B cell (primary cell): ENCODE data around the gene NPBWR2.

Source experiments
- EZH2 ChIP-seq: IDR thresholded peaks from 2 replicates; pipeline ENCODE4 v1.6.1; 2012; ENCODE audit warnings: borderline replicate concordance, low read depth, mild to moderate bottlenecking, moderate library complexity, low read length; ENCODE audit not compliant: insufficient read depth, poor library complexity, severe bottlenecking
- TF ChIP-seq, protein P1 (sequence below): fragments of 200-600 bp; IDR thresholded peaks from one replicate; pipeline ENCODE4 v1.8.0; 2022; ENCODE audit warnings: antibody characterized with exemption, mild to moderate bottlenecking

DNA sequence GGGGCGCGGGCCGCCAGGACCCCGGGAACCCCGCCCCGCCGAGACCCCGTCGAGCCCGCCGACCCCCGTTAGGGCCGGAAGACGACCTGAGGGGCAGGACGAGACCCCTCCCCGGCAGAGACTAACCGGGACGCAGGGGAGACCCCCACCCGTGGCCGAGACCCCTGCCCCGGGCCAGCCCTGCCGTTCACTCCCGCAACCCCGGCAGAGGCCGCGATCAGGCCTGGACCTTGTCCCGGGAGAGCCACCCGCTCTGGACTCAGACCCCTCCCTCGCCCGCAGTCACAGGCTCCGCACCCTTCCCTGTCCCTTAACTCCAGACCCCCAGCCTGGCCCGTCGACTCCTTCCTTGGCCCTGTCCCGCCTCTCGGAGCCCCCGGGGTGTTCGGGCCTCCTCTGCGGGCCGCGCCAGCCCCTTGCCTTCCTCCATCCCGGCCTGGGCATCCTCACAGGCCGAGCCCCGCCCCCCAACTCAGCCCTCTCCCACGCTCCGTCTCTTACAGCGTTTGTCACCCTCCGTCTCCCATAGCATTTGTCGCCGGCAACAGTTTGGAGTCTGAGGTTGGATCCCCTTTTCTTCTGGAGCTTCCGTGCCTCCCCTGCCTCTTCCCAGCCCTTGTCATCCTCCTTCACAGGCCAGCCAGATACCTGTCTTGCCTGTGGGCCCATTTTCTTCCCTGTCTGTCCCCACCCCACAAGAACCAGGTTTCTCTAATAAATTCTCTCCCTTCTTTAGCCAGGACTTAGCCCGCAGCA, 43.8 kb downstream of the NPBWR2 start:
- TF ChIP-seq, protein P1, sequence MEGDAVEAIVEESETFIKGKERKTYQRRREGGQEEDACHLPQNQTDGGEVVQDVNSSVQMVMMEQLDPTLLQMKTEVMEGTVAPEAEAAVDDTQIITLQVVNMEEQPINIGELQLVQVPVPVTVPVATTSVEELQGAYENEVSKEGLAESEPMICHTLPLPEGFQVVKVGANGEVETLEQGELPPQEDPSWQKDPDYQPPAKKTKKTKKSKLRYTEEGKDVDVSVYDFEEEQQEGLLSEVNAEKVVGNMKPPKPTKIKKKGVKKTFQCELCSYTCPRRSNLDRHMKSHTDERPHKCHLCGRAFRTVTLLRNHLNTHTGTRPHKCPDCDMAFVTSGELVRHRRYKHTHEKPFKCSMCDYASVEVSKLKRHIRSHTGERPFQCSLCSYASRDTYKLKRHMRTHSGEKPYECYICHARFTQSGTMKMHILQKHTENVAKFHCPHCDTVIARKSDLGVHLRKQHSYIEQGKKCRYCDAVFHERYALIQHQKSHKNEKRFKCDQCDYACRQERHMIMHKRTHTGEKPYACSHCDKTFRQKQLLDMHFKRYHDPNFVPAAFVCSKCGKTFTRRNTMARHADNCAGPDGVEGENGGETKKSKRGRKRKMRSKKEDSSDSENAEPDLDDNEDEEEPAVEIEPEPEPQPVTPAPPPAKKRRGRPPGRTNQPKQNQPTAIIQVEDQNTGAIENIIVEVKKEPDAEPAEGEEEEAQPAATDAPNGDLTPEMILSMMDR = no peak
- no peak for TF ChIP-seq EZH2
